Retinal pigment epithelial cell (primary cell): ENCODE measurements around the gene H6PD.

ENCODE experiments used
- DNase-seq: peaks from one replicate; pipeline ENCODE4 v3.0.0-alpha.2; 2010; ENCODE audit warnings: low read depth
- H3K4me3 ChIP-seq: 2 replicates; pipeline ENCODE4 v1.5.1; 2011; ENCODE audit warnings: mild to moderate bottlenecking, low read length, control low read depth, moderate library complexity
- TF ChIP-seq, protein P1 (sequence below): conservative IDR thresholded peaks from 2 replicates; pipeline ENCODE4 v1.5.1; 2011; ENCODE audit warnings: low read depth, low read length, control low read depth, inconsistent platforms

Gene H6PD

DNA sequence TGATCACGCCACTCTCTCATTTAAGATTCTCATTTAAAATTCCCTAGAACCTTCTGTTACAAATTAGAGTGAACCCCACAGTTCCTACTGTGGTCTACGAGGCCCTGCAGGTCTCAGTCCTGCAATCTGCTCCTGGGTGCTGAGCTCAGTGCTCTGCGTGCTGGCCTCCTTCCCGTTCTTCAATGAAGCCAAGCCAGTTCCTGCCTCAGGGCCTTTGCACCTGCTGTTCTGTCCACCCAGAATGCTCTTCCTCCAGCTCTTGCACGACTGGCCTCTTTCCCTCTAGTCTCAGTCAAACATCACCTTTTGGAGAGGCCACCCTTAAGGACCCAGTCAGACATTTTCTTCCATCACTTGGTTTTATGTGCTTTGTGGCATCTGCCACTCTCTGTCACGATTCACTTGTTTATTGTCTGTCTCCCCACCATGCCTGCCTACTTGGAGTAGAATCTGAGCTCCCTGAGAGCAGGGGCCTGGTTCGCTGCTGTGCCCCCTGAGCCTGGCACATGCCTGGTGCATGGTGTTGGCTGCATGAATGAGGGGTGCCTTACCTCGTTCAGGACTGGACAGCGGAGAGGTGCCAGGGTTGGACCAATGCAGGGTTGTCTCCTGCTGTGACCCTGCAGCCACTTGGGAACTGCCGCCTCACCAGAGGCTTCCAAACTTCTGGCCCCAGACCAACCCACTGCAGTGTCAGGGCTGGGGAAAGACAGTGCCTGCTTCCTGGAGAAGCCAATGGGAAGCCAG, 9.7 kb upstream of the H6PD start:
- no peak overlapping the region for H3K4me3 ChIP-seq
- no peak for DNase-seq
- TF ChIP-seq, protein P1, sequence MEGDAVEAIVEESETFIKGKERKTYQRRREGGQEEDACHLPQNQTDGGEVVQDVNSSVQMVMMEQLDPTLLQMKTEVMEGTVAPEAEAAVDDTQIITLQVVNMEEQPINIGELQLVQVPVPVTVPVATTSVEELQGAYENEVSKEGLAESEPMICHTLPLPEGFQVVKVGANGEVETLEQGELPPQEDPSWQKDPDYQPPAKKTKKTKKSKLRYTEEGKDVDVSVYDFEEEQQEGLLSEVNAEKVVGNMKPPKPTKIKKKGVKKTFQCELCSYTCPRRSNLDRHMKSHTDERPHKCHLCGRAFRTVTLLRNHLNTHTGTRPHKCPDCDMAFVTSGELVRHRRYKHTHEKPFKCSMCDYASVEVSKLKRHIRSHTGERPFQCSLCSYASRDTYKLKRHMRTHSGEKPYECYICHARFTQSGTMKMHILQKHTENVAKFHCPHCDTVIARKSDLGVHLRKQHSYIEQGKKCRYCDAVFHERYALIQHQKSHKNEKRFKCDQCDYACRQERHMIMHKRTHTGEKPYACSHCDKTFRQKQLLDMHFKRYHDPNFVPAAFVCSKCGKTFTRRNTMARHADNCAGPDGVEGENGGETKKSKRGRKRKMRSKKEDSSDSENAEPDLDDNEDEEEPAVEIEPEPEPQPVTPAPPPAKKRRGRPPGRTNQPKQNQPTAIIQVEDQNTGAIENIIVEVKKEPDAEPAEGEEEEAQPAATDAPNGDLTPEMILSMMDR: no peak

DNA sequence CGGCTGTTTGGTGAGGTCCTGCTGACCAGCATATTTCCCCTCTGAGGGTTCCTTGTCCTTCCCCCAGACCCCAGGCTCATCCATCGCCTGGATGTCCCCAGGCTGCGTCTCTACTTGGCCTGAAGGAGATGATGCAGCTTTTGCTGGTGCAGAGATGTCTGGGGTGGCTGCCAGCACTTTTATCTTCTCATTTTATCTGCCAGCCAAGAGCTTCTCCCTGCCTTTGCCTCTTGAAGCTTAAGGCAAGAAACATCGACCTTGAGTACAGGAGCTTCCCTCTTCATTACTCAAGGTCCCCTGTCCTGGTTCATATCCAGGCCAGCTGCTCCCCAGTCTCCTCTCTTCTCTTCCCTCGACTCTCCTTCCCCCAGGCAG, 9.2 kb upstream of the H6PD start:
- no peak for DNase-seq
- no peak overlapping the region for H3K4me3 ChIP-seq

DNA sequence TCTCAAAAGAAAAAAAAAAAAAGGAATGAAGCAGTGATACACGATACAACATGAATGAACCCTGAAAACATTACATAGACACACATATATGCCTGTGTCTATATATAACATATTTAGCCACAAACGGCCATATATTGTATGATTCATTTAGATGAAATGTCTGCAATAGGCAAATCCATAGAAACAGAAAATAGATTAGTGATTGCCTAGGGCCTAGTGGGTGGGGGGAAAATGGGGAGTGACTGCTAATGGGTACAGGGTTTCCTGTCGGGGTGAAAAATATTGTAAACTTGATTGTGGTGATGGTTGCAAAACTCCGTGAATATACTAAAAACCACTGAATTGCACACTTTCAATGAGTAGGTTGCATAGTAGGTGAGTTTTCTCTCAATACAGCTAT, 6.0 kb upstream of the H6PD start:
- DNase-seq: no peak
- no peak overlapping the region for H3K4me3 ChIP-seq
- TF ChIP-seq, protein P1: no peak

More for the DNA sequence above, 9.2 kb upstream of the H6PD start:
- TF ChIP-seq, protein P1: no peak

DNA sequence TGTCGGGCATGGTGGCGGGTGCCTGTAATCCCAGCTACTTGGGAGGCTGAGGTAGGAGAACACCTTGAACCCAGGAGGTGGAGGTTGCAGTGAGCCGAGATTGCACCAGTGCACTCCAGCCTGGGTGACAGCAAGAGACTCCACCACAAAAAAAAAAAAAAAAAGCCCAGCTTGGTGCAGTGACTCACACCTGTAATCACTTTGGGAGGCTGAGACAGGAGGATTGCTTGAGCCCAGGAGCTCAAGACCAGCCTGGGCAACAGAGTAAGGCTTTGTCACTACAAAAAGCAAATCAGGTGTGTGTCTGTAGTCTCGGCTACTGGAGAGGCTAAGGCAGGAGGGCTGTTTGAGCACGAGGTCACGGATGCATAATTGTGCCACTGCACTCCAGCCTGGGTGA, 5.0 kb upstream of the H6PD start:
- no peak for DNase-seq
- TF ChIP-seq, protein P1: no peak
- no peak overlapping the region for H3K4me3 ChIP-seq

DNA sequence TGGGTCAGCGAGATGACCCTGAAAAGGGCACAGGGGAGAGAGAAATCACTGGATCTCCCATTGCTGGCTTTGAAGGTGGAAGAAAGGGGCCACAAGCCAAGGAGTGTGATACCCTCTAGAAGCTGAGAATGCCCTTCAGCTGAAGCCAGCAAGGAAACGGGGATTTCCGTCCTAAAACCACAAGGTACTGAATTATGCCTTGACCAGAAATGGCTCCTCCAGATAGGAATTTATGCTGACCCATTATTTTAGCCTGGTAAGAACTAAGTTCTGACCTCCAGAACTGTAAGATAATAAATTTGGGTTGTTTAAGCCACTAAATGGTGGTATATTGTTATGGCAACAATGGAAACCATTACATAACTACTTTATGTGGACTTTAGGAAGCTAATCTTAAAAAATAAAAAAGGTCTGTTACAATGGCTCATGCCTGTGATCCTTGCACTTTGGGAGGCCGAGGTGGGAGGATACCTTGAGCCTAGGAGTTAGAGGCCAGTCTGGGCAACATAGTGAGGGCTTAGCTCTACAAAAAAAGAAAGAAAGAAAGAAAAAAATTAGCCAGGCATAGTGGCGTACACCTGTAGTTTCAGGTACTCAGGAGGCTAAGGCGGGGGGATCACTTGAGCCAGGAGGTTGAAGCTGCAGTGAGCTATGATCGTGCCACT, 3.6 kb upstream of the H6PD start:
- TF ChIP-seq, protein P1: no peak
- no peak for DNase-seq
- H3K4me3 ChIP-seq: no peak overlapping the region

DNA sequence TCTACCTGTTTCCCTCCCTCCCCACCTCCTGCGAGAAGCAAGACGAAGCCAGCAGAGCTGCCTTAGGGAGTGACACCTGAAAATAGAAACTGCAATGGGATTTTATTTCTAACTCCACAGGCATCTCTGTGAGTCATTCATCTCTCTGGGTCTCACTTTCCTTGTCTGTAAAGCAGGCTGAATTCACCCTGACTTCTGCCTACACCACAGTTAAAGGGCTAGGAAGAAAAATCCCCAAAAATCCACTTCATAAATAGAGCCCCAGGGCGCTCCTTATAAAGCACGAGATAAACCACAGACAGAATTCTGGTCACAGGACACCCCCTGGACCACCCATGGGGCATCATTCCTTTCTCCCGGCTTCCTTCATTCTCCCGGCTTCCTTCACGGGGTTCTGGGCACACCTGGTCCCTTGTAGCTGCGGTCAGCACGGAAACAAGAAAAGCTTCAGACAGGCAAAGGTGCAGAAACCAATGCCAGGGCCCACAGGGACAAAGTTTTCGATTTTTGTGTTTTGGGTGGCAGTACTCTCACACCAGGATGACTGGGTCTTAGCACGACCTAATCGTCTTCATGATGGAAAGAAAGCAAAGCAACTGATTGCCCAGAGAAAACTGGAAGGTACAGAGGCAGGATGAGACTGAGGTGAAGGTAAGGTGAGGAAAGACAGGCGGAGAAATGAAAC, 2.8 kb upstream of the H6PD start:
- TF ChIP-seq, protein P1: no peak
- DNase-seq: no peak
- H3K4me3 ChIP-seq: no peak overlapping the region
